HG03342 (cell line): ENCODE results near the gene MOCS3.

Experiments used
- ATAC-seq: cut with Tn5 transposase; IDR thresholded peaks from one replicate; pipeline ENCODE4 v1.9.1; 2021; ENCODE audit warnings: mild to moderate bottlenecking, moderate library complexity; ENCODE audit not compliant: unreplicated experiment

Gene MOCS3

DNA sequence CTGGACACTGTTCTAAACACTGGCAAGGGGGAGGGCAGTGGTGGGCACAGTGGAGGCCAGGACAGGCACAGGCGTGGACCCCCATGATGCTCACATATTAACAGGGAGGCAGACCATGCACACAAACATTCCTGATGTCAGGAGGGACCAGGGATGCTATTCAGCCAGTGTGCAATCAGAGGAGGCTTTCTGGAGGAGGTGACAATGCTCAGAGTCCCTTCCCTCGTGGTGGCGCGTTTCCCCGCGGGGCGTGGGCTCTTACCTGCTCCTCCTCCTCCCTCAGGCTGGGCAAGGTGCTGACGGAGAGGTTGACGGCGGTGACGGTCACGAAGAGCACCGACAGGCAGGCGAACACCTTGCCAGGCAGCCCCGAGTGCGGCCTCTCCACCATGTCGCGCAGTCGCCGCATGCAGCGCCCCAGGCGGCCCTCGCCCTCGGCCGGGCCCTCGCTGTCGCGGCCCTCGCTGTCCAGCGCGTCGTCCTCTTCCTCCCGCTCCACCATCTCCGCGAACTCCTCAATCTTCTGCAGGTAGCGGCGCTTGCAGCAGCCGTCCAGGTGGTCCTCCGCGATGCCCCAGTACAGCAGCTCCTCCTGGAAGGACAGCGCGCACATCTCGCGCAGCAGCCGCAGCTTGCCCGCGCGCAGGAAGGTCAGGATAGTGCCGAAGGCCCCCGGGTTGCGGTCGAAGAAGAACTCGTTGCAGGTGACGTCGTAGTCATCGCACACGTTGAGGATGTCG, 50.9 kb downstream of the MOCS3 start:
- ATAC-seq = no peak

DNA sequence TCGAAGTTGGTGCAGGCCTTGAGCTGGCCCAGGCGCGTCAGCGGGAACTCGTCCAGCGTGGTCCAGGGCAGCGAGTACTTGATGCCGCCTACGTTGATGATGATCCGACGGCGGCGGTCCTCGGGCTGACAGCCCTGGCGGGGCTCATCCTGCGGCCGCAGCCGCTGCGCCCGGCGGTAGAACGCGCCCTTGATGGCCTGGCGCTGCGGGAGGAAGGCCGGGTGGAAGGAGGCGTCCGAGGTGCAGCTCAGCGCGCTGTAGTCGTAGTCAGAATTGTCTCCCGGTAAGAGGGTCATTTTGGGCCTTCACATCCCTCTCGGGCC, 51.4 kb downstream of the MOCS3 start:
- ATAC-seq = no peak

DNA sequence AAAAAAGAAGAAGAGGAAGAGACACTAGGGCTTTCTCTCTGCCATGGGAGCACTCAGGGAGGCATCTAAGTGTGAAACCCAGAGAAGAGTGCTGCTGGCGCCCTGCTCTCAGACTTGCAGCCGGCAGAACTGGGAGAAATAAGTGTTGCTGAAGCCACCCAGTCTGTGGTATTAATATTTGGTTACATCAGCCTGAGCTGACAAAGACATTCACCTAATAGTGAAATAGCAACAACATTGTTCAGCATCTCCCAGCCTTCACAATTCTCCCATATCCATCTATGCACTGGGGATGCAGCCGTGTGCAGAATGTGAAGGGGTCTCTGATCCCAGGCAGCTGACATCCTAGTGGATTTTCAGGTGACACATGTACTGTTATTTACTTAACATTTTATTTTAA, 52.3 kb downstream of the MOCS3 start:
- ATAC-seq = no peak

DNA sequence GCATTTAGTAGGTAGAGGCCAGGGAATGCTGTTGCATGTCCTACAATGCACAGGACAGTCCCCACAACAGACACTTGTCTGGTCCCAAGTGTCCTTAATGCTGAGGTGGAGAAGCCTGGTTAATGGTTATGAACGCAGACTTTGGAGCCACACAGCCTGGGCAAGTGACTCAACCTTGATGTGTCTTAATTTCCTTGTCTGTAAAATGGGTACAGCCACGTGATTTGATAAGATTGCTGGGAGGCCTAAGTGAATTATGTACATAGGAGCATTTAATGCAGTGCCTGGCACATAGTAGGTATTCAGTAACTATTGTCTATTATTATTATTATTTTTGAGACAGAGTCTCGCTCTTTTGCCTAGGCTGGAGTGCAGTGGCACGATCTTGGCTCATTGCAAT, 52.9 kb downstream of the MOCS3 start:
- no peak for ATAC-seq

DNA sequence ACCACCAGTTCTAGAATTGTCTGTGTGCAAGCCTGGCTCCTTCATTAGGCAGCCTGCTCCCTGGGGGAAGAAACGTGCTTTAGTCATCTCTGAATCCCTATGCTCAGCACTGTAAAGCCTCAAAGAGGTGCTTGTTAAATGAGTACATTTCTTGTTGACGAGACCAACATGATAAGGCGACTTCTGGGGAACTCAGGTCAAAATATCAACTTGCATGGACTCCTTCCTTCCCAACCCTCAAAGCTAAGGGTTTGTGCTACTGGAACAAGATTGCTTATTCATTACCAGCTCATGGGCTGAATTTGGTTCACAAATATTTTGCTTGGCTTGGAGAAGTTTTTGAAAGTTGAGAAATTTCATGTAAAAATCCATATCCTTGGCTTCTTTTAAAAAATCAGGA, 53.7 kb downstream of the MOCS3 start:
- ATAC-seq = no peak
